SK-N-SH (cell line): ENCODE data around the gene PLA2G7. TPM values are rescaled to one million over a fixed set of nuclear protein-coding genes. Genes with fewer than 3 reads are reported as not detected.
A peak's percentile ranks its signal among the peaks of the same experiment; 100 is the strongest.

Experiments
- CTCF ChIA-PET: fragments of 300-600, 350-600 bp; formaldehyde crosslinking; extraction: SDS; loops from one replicate; lab custom pipeline; 2021; lab: Yijun Ruan, JAX
- POLR2A ChIA-PET: fragments of 350-600 bp; sonication (Branson Sonifier 250); formaldehyde crosslinking; extraction: SDS; loops from one replicate; lab custom pipeline; 2020; ENCODE audit warnings: antibody characterized with exemption, inconsistent platforms; lab: Yijun Ruan, JAX
- DNase-seq: peaks from one replicate; pipeline ENCODE4 v3.0.0; 2012
- H2AFZ ChIP-seq: fragments of 200-600 bp; sonication (generic); 2 replicates; pipeline ENCODE4 v1.8.1; 2016; ENCODE audit warnings: antibody characterized with exemption, mild to moderate bottlenecking, low read depth
- H3F3A ChIP-seq: fragments of 200-600 bp; sonication (generic); replicated peaks from 2 replicates; pipeline ENCODE3; 2016; ENCODE audit warnings: antibody characterized with exemption, mild to moderate bottlenecking; ENCODE audit not compliant: insufficient read depth
- H3K27ac ChIP-seq, 2 experiments: fragments of 200-500 bp in 1 of 2; fragments of 200-600 bp in 1 of 2; sonication (Bioruptor generic) in 1 of 2; sonication (generic), shearing (Covaris generic) in 1 of 2; 2 replicates each; pipeline versions ENCODE4 v1.5.1 to v1.6.1; 2014 to 2016; ENCODE audit warnings: low read depth in 2 of 2, inconsistent platforms in 1 of 2, low read length in 1 of 2, mild to moderate bottlenecking in 1 of 2, mixed read lengths in 1 of 2
- H3K27me3 ChIP-seq: fragments of 200-600 bp; sonication (generic), shearing (Covaris generic); 2 replicates; pipeline ENCODE4 v1.6.1; 2016; ENCODE audit warnings: mixed run types; ENCODE audit not compliant: insufficient read depth
- H3K36me3 ChIP-seq, 2 experiments: fragments of 200-500 bp in 1 of 2; fragments of 200-600 bp in 1 of 2; sonication (Bioruptor generic) in 1 of 2; sonication (generic) in 1 of 2; replicated peaks in 1 of 2; 2 replicates each; pipeline versions ENCODE3 to v1.5.1; 2014 to 2016; ENCODE audit warnings: low read length in 1 of 2, mild to moderate bottlenecking in 1 of 2; ENCODE audit not compliant: insufficient read depth in 2 of 2, control insufficient read depth in 1 of 2
- H3K4me1 ChIP-seq, 2 experiments: fragments of 200-500 bp in 1 of 2; fragments of 200-600 bp in 1 of 2; sonication (Bioruptor generic) in 1 of 2; sonication (generic), shearing (Covaris generic) in 1 of 2; 2 replicates each; pipeline versions ENCODE4 v1.5.1 to v1.6.1; 2014 to 2016; ENCODE audit warnings: low read depth in 1 of 2, low read length in 1 of 2, mixed run types in 1 of 2; ENCODE audit not compliant: insufficient read depth in 2 of 2, control insufficient read depth in 1 of 2
- H3K4me2 ChIP-seq: fragments of 200-600 bp; sonication (generic), shearing (Covaris generic); 2 replicates; pipeline ENCODE4 v1.6.1; 2017; ENCODE audit warnings: mixed run types
- H3K4me3 ChIP-seq, 2 experiments: fragments of 200-500 bp in 1 of 2; fragments of 200-600 bp in 1 of 2; sonication (Bioruptor generic) in 1 of 2; sonication (generic), shearing (Covaris generic) in 1 of 2; 2 replicates each; pipeline versions ENCODE4 v1.5.1 to v1.8.1; 2014 to 2016; ENCODE audit warnings: low read depth in 2 of 2, inconsistent platforms in 1 of 2, low read length in 1 of 2, mild to moderate bottlenecking in 1 of 2, mixed read lengths in 1 of 2, moderate library complexity in 1 of 2
- H3K79me2 ChIP-seq: fragments of 200-600 bp; sonication (generic); 2 replicates; pipeline ENCODE4 v1.8.1; 2017; ENCODE audit warnings: mild to moderate bottlenecking; ENCODE audit not compliant: insufficient read depth
- H3K9ac ChIP-seq: fragments of 200-600 bp; sonication (generic); 2 replicates; pipeline ENCODE4 v1.6.1; 2017; ENCODE audit warnings: mixed run types
- H3K9me2 ChIP-seq: fragments of 200-600 bp; sonication (generic); 2 replicates; pipeline ENCODE4 v1.6.1; 2017; ENCODE audit warnings: mixed run types
- H3K9me3 ChIP-seq: fragments of 200-600 bp; sonication (generic); 2 replicates; pipeline ENCODE4 v1.6.1; 2017; ENCODE audit warnings: mixed run types, mild to moderate bottlenecking, moderate library complexity
- H4K20me1 ChIP-seq: fragments of 200-600 bp; sonication (generic); 2 replicates; pipeline ENCODE4 v1.6.1; 2017; ENCODE audit warnings: mild to moderate bottlenecking, mixed run types; ENCODE audit not compliant: insufficient read depth
- EZH2phosphoT487 ChIP-seq: fragments of 200-600 bp; sonication (generic); IDR thresholded peaks from 2 replicates; pipeline ENCODE4 v1.6.1; 2017; ENCODE audit warnings: low read depth, mixed run types, mild to moderate bottlenecking, antibody characterized with exemption, moderate library complexity, borderline replicate concordance
- JUND ChIP-seq: IDR thresholded peaks from 2 replicates; pipeline ENCODE4 v1.4.0; 2012
- MEF2A ChIP-seq: IDR thresholded peaks from 2 replicates; pipeline ENCODE4 v1.4.0; 2012; ENCODE audit warnings: low read depth, borderline replicate concordance
- MXI1 ChIP-seq: IDR thresholded peaks from 2 replicates; pipeline ENCODE4 v1.6.1; 2012; ENCODE audit warnings: mild to moderate bottlenecking, low read depth, low read length, improper control_type of control experiment
- NFIC ChIP-seq: IDR thresholded peaks from 2 replicates; pipeline ENCODE4 v1.4.0; 2012; ENCODE audit warnings: borderline replicate concordance
- NRF1 ChIP-seq: IDR thresholded peaks from 2 replicates; pipeline ENCODE4 v1.6.1; 2012; ENCODE audit warnings: low read depth, mild to moderate bottlenecking, low read length
- RXRA ChIP-seq: IDR thresholded peaks from 2 replicates; pipeline ENCODE4 v1.4.0; 2012; ENCODE audit warnings: low read depth, mild to moderate bottlenecking, borderline replicate concordance
- TAF1 ChIP-seq: IDR thresholded peaks from 2 replicates; pipeline ENCODE4 v1.6.1; 2012; ENCODE audit warnings: low read depth, mild to moderate bottlenecking, low read length, moderate library complexity, borderline replicate concordance
- WGBS: methylation state at CpG from one replicate; pipeline ENCODE4 v1.1.6; 2017; ENCODE audit warnings: low lambda C conversion rate; 5-methylcytosine and 5-hydroxymethylcytosine counted together
- polyA plus RNA-seq, 3 experiments: library from polyadenylated mRNA; depleted of rRNA; stranded (reverse); fragments of >200 nt; gene quantifications; 2 replicates each; pipeline ENCODE4 v1.2.3, GENCODE V29; 2012
- TF ChIP-seq, protein P1 (sequence below): IDR thresholded peaks from 2 replicates; pipeline ENCODE4 v1.4.0; 2012; ENCODE audit warnings: low read depth
- TF ChIP-seq, protein P2 (sequence below): IDR thresholded peaks from 2 replicates; pipeline ENCODE4 v1.6.1; 2012; ENCODE audit warnings: mild to moderate bottlenecking, low read depth, low read length, moderate library complexity
- TF ChIP-seq, protein P3 (sequence below): IDR thresholded peaks from 2 replicates; pipeline ENCODE4 v1.4.0; 2012; ENCODE audit warnings: low read depth, borderline replicate concordance
- TF ChIP-seq, protein P4 (sequence below): IDR thresholded peaks from 2 replicates; pipeline ENCODE4 v1.4.0; 2012; ENCODE audit warnings: low read depth, borderline replicate concordance

PLA2G7 gene
- not detected in 2 replicates for polyA plus RNA-seq (2012; rRNA removed)
- polyA plus RNA-seq (2012; cell fraction: cytosol; rRNA removed), result not detected in 2 replicates
- polyA plus RNA-seq (2012; cell fraction: nucleus; rRNA removed), result not detected in 2 replicates

DNA sequence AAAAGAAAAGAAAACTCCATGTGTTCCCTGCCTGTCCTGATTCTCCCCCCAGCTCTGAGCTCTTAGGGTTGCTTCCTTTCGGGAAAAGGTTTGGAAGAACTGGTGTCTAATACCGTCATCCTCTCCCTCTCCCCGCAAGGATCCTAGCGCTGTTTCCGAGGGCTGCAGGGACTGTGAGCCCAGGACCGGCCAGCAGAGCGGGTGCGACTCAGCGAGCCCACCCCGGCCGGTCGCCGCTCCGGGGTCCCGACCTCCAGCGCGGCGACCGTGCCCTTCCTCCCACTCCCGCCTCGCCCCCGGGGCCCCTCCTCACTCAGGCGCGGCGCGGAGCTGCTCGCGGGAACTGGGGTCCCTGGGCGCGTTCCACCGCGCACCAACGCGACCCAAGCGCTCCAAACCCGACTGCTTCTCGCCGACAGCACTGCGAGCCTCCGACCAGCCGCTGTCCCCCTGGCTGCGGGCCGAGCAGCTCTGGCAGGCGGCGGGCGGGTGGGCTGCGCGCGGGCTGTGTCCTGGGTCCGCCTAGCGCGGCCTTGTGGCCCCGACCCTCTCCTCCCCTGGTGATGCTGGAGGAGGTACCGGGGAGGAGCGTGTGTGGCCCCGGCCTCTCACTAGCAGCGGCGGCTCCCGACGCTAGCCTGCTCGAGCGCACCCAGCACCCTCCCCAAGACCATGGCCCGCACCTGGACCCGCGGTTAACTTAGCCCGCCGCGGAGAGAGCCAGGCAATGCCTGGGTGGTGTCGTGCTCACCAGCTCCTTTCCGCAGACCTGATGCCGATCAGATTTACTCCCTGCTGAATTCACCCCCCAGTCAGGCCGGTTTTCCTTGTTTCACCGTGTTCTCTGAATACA lies at the start of gene PLA2G7:
PLA2G7 (minus strand) TSS at position 509 of the 853 bp plus-strand sequence. CDS start 12,484 bp downstream, outside the sequence.
- WGBS, result 2% methylated on average over 21 of the region's 73 CpGs
- CTCF ChIA-PET, result no interaction called here
- peak within 1 kb of the TSS in 1 of 2 experiments; percentile 23; a peak in 1 of 4 replicates for H3K4me3 ChIP-seq

DNA sequence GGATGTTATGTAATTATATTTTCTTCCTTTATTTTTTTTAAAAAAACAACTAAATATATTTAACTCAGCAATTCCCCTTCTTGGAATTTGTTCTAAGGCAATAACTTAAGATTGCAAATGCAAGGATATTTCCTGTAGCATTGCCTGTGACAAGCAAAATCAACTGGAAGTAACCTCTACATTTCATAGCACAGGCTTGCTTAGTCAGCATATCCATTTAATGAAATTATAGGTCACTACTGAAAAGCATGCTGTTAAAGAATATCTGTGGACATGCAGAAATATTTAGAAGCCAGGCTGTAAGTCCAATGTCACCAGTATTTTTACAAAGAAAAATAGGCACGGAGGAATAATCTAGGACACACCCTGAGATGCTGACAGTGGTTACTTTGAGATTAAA lies 49.4 kb upstream of the PLA2G7 start:
- DNase-seq, result no peak
- Histone ChIP-seq H3K79me2 (no peaks in the 10 kb centered on the region), H3K9me2 (no peaks in the 10 kb centered on the region), H3K36me3 (no peaks in the 10 kb centered on the region), H3K4me3 (no peak overlapping the region), H3K27ac (no peak overlapping the region), H4K20me1 (no peaks in the 10 kb centered on the region), H3K9ac (no peak overlapping the region), H3K27me3 (no peaks in the 10 kb centered on the region), H3K9me3 (no peaks in the 10 kb centered on the region), H3K4me1 (no peaks in the 10 kb centered on the region), H3K4me2 (no peak overlapping the region), H2AFZ (no peak overlapping the region), H3F3A (no peaks in the 10 kb centered on the region)
- ChIA-PET POLR2A (no interaction called here), CTCF (no interaction called here)
- TF ChIP-seq MEF2A (no peak), NRF1 (no peak), MXI1 (no peak), RXRA (no peak)
- TF ChIP-seq, protein P1, sequence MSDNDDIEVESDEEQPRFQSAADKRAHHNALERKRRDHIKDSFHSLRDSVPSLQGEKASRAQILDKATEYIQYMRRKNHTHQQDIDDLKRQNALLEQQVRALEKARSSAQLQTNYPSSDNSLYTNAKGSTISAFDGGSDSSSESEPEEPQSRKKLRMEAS, result no peak
- TF ChIP-seq, protein P2, sequence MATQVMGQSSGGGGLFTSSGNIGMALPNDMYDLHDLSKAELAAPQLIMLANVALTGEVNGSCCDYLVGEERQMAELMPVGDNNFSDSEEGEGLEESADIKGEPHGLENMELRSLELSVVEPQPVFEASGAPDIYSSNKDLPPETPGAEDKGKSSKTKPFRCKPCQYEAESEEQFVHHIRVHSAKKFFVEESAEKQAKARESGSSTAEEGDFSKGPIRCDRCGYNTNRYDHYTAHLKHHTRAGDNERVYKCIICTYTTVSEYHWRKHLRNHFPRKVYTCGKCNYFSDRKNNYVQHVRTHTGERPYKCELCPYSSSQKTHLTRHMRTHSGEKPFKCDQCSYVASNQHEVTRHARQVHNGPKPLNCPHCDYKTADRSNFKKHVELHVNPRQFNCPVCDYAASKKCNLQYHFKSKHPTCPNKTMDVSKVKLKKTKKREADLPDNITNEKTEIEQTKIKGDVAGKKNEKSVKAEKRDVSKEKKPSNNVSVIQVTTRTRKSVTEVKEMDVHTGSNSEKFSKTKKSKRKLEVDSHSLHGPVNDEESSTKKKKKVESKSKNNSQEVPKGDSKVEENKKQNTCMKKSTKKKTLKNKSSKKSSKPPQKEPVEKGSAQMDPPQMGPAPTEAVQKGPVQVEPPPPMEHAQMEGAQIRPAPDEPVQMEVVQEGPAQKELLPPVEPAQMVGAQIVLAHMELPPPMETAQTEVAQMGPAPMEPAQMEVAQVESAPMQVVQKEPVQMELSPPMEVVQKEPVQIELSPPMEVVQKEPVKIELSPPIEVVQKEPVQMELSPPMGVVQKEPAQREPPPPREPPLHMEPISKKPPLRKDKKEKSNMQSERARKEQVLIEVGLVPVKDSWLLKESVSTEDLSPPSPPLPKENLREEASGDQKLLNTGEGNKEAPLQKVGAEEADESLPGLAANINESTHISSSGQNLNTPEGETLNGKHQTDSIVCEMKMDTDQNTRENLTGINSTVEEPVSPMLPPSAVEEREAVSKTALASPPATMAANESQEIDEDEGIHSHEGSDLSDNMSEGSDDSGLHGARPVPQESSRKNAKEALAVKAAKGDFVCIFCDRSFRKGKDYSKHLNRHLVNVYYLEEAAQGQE, result no peak
- WGBS, result 8% methylated on average over 1 of the region's 1 CpG

More for the DNA sequence above, at the start of gene PLA2G7:
- H3K27me3 ChIP-seq, result peaks cover 31% of the 10 kb centered on the region; the same call in 1 of the 2 replicates
- no peaks in the 10 kb centered on the region for H3K9me2 ChIP-seq
- 0 out of 2 replicates have a peak within 1 kb of the TSS, but pooled peaks have one; percentile 49 for H2AFZ ChIP-seq
- H3K9me3 ChIP-seq, result no peaks in the 10 kb centered on the region
- POLR2A ChIA-PET, result no interaction called here
- no peak within 1 kb of the TSS for H3K9ac ChIP-seq
- no peaks in the 10 kb centered on the region for H3K4me1 ChIP-seq
- no peaks in the 10 kb centered on the region for H4K20me1 ChIP-seq
- DNase-seq, result peak; percentile 35
- H3F3A ChIP-seq, result no peaks in the 10 kb centered on the region
- H3K36me3 ChIP-seq, result no peaks in the 10 kb centered on the region
- H3K4me2 ChIP-seq, result peak within 1 kb of the TSS; percentile 66
- no peak for TF ChIP-seq TAF1
- no peak for TF ChIP-seq NFIC
- no peak for TF ChIP-seq RXRA
- no peak for TF ChIP-seq MXI1
- no peak for TF ChIP-seq JUND
- no peak for TF ChIP-seq EZH2phosphoT487
- TF ChIP-seq, protein P3, sequence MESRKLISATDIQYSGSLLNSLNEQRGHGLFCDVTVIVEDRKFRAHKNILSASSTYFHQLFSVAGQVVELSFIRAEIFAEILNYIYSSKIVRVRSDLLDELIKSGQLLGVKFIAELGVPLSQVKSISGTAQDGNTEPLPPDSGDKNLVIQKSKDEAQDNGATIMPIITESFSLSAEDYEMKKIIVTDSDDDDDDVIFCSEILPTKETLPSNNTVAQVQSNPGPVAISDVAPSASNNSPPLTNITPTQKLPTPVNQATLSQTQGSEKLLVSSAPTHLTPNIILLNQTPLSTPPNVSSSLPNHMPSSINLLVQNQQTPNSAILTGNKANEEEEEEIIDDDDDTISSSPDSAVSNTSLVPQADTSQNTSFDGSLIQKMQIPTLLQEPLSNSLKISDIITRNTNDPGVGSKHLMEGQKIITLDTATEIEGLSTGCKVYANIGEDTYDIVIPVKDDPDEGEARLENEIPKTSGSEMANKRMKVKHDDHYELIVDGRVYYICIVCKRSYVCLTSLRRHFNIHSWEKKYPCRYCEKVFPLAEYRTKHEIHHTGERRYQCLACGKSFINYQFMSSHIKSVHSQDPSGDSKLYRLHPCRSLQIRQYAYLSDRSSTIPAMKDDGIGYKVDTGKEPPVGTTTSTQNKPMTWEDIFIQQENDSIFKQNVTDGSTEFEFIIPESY, result no peak
- TF ChIP-seq, protein P1, result no peak
- TF ChIP-seq, protein P4, sequence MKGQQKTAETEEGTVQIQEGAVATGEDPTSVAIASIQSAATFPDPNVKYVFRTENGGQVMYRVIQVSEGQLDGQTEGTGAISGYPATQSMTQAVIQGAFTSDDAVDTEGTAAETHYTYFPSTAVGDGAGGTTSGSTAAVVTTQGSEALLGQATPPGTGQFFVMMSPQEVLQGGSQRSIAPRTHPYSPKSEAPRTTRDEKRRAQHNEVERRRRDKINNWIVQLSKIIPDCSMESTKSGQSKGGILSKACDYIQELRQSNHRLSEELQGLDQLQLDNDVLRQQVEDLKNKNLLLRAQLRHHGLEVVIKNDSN, result no peak
- no peak within 1 kb of the TSS for H3K27ac ChIP-seq
- no peaks in the 10 kb centered on the region for H3K79me2 ChIP-seq
